ENCODE data around the gene MED16.

- TF ChIP-seq CTCF (conservative IDR thresholded peaks at IDR 0.05; ENCODE audit: low read depth, low read length) (no peak), RAD21 (IDR thresholded peaks at IDR 0.05; ENCODE audit: low read length) (no peak), POLR2A (IDR thresholded peaks at IDR 0.05; ENCODE audit: low read depth, low read length) (no peak), CEBPB (IDR thresholded peaks at IDR 0.05; ENCODE audit: low read depth, low read length) (no peak), USF2 (IDR thresholded peaks at IDR 0.05; ENCODE audit: low read depth, low read length) (no peak), FOS (IDR thresholded peaks at IDR 0.05; ENCODE audit: low read depth, low read length) (no peak), BHLHE40 (IDR thresholded peaks at IDR 0.05; ENCODE audit: low read depth, low read length) (no peak), RFX5 (IDR thresholded peaks at IDR 0.05; ENCODE audit: low read depth, low read length) (no peak), SMC3 (IDR thresholded peaks at IDR 0.05; ENCODE audit: low read depth, low read length) (no peak), ELK1 (IDR thresholded peaks at IDR 0.05; ENCODE audit: borderline replicate concordance, low read depth, low read length) (no peak)
These were observed 8.4 kb downstream of the MED16 start for GRCh38 chr19:884420-885211.

Data from IMR-90 (cell line).